HEK293 (cell line): ENCODE measurements around the gene PTPRN.

ENCODE experiments used
- IKZF3 ChIP-seq: fragments of 450-650 bp; IDR thresholded peaks from 2 replicates; pipeline ENCODE4 v1.5.0; 2018; ENCODE audit warnings: missing biosample characterization, mild to moderate bottlenecking, missing genetic modification characterization, moderate library complexity
- ZXDB ChIP-seq: fragments of 450-650 bp; formaldehyde crosslinking; IDR thresholded peaks from 2 replicates; pipeline ENCODE4 v1.5.1; 2016; ENCODE audit warnings: missing biosample characterization, missing genetic modification characterization
- TF ChIP-seq, protein P1 (sequence below): fragments of 450-650 bp; formaldehyde crosslinking; IDR thresholded peaks from 2 replicates; pipeline ENCODE4 v1.5.1; 2016; ENCODE audit warnings: missing biosample characterization, missing genetic modification characterization

DNA sequence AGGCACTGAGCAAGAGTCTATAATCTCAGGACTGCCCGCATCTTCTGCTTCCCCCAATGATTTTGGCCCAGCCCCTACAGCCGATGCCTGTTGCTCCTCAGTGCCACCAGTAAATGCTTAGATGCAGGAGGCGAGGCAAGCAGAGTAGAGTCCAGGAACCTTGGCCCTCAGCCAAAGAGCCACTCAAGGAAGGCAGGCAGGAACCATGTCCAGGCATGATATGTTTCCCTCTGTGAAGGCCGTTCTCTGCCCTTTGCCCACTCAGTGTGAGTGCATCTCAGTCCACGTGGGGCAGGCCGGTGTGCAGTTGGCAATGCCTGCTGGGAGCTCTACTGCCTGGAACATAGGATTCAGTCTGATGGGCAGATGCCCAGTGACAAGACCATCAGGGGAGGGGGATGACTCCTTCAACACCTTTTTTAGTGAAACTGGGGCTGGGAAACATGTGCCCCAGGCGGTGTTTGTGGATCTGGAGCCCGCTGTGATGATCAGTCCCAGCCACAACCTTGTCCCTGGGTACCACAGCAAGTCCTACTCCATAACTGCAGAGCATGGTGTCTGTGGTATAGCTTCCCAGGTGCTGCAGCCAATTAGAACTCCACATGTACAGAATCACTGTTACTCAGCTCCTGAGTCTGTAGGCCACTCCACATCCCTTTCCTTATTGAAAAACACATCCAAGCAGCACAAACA, 39.7 kb downstream of the PTPRN start:
- TF ChIP-seq ZXDB (tag by site-specific recombination) (no peak), IKZF3 (tag by site-specific recombination) (no peak)
- TF ChIP-seq, protein P1, sequence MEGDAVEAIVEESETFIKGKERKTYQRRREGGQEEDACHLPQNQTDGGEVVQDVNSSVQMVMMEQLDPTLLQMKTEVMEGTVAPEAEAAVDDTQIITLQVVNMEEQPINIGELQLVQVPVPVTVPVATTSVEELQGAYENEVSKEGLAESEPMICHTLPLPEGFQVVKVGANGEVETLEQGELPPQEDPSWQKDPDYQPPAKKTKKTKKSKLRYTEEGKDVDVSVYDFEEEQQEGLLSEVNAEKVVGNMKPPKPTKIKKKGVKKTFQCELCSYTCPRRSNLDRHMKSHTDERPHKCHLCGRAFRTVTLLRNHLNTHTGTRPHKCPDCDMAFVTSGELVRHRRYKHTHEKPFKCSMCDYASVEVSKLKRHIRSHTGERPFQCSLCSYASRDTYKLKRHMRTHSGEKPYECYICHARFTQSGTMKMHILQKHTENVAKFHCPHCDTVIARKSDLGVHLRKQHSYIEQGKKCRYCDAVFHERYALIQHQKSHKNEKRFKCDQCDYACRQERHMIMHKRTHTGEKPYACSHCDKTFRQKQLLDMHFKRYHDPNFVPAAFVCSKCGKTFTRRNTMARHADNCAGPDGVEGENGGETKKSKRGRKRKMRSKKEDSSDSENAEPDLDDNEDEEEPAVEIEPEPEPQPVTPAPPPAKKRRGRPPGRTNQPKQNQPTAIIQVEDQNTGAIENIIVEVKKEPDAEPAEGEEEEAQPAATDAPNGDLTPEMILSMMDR, result no peak
